Activated T-cell treated with anti-CD3 and anti-CD28 coated beads for 24 hours (primary cell): ENCODE data around the gene LCLAT1.

Experiments used
- DNase-seq: peaks from one replicate; pipeline ENCODE4 v3.0.0-alpha.2; 2020; ENCODE audit warnings: low read depth

LCLAT1 gene

GRCh38 chr2:30516166-30516565, 69.1 kb downstream of the LCLAT1 start:
- DNase-seq: no peak

DNA sequence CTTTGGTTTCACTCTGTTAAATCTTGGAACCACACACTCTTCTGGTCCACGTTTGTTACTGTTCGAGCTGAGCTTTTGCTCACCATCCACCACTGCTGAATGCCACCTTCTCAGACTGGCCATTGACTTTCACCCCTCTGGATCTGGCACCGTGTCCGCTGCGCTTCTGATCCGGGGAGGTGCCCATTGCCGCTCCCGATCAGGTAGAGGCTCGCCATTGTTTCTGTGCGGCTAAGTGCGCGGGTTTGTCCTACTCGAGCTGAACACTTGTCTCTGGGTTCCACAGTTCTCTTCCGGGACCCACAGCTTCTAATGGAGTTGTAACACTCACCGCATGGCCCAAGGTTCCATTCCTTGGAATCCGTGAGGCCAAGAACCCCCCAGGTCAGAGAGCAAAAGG, 72.8 kb downstream of the LCLAT1 start:
- no peak for DNase-seq

GRCh38 chr2:30522421-30522820, 75.4 kb downstream of the LCLAT1 start:
- DNase-seq: no peak

- DNase-seq: no peak
These were observed 80.4 kb downstream of the LCLAT1 start for GRCh38 chr2:30527411-30527810.

DNA sequence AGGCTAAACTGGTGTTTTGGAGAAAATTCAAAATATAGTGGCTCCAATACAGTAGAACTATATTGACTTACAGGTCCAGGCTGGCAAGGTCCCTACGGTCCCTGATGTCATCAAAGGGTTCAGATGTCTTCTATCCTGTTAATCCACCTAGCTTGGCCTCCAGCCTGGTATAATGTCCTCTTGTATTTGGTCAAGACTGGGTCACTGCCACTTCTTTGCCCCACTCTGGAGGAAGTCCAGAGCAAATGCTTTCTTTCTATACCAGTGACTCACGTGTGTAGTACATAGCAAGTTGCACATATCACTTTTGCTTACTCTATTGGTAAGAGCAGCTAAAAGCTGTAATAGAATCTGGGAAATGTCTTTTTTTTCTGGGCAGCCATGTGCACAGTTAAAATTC, 80.8 kb downstream of the LCLAT1 start:
- no peak for DNase-seq

DNA sequence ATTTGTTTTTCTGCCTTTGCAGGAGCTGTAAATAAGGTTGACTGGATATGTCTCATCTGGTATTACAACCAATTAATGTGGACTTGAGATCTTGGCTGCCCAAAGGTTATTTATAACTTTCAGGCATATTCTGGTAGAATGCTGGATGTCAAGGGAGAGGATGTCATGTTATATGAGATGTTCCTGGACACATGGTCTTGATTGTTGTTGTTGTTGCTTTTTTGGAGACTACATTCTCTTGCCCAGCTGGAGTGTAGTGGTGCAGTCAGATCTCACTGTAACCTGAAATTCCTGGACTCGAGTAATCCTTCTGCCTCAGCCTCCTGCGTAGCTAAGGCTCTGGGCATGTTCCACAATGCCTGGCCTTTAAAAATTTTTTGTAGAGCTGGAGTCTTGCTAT, 83.3 kb downstream of the LCLAT1 start:
- DNase-seq: no peak

DNA sequence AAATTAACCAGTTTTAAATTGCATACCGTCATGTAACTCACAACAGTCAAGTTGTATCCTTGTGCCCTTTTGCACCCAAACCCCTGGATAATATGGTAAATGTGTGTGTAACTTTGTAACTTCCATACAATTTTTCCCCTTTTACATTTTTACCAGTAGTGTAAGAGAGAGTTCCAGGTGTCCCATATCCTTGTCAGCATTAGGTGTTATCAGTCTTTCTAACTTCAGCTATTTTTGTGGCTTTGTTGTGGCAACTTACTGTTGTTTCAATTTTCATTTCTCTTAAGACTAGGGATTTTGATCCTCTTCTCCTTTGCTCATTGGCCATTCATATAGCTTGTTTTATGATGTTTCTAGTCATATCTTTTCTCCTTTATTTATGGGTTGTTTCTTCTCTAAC, 94.6 kb downstream of the LCLAT1 start:
- DNase-seq: no peak

DNA sequence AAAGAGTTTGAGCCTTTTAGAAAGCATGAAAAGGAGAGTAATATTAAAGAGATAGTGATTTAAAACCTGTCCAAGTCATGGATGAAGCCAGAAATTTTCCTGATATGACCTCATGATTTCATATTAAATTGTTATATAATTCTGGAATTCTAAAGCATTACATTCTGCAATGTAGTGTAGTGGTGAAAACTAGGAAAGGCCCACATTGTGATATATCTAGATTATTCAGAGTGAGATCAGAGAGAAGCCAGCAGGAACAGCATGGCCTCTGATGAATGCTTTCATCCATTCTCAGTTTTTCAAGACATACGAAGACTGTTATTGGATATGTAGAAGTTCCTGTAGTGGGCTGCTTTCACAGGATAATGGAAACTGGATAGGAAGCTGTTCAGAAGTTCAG, 98.8 kb downstream of the LCLAT1 start:
- DNase-seq: no peak

- no peak for DNase-seq
These were observed 101.3 kb downstream of the LCLAT1 start for GRCh38 chr2:30548386-30548785.

DNA sequence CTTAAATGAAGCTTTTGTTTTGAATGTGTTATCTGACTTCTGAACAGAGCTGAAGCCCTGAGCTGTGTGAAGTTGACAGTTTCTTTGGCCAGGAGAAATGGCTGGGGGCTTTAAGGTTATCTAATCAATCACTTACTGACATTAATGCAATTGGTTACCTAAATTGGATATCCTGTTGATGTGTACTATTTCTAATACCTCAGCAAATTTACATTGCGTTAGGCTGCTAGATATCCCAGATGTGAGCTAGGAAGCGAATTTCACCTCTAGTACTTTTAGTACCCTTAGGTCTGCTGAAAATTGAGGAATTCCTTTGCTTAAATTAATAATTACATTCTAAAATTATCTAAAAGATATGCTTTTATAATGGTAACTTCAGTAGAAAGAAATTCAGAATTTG, 102.0 kb downstream of the LCLAT1 start:
- DNase-seq: no peak

GRCh38 chr2:30559544-30560275, 112.7 kb downstream of the LCLAT1 start:
- no peak for DNase-seq

DNA sequence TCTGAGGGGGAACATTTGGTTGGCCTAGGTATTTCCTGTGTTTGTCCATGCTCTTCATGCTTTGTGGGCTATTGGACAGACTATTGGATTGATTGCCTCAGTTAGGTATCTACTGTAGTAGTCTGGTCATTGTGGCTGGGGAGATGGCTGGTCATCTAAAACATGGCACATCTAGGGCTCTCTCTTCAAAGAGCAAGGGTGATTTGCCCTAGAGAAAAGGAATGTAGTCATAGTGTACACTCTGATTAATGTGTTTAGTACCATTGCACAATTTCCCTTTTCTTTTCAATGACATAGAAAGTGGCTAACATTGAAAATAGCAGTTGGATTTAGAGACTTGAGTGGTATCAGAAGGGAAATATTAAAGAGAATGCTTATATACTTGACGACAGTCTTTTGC, 114.3 kb downstream of the LCLAT1 start:
- DNase-seq: no peak

- no peak for DNase-seq
These were observed 118.9 kb downstream of the LCLAT1 start for GRCh38 chr2:30565851-30566358.

- DNase-seq: no peak
These were observed 119.6 kb downstream of the LCLAT1 start for GRCh38 chr2:30566631-30567030.

- no peak for DNase-seq
These were observed 120.3 kb downstream of the LCLAT1 start for GRCh38 chr2:30567317-30567716.

- no peak for DNase-seq
These were observed 122.9 kb downstream of the LCLAT1 start for GRCh38 chr2:30569946-30570345.

GRCh38 chr2:30577151-30577550, 130.1 kb downstream of the LCLAT1 start:
- DNase-seq: no peak

- no peak for DNase-seq
These were observed 133.3 kb downstream of the LCLAT1 start for GRCh38 chr2:30580391-30580790.

DNA sequence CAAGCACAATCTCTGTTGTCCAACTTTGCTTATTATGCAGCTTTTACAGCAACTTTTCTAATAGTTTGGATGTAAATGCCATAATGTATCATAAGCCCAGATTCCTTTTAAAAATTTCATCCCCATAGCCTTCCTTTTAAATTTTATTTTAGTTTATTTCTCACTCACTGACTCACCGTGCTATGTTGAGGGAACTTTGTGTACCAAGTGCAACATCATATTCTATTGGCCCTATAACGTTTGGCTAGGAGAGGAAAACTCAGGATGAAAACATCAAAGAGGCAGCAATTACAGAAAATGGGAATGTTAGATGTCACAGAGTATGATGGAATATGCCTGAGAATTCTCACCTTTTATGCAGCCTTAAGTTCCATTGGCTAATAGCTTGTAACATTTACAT, 135.5 kb downstream of the LCLAT1 start:
- DNase-seq: no peak

DNA sequence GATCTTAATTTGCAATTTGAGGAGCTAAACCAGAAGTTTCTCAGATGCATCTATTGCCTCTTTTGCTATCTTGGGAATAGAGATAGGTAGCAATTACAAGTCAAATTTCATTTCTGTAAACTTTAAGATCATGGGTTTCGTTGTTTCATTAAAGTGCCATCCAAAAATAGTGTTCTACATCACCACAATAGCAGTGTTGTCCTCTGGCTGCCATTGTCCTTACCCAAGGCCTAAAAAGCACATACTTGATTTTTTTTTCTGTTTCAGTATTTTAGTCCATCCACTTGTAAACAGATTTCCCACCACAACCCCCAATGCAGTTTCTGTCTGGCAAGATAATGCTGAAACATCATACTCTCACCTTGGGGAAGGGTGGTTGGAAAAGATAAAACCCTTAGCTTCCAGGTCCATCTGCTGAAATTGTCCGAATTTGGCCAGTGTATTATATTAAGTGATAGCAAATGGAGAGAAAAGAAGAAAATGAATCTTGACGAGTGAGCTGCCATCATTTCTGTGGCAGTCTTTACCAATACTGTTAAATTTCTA, 136.2 kb downstream of the LCLAT1 start:
- DNase-seq: no peak

DNA sequence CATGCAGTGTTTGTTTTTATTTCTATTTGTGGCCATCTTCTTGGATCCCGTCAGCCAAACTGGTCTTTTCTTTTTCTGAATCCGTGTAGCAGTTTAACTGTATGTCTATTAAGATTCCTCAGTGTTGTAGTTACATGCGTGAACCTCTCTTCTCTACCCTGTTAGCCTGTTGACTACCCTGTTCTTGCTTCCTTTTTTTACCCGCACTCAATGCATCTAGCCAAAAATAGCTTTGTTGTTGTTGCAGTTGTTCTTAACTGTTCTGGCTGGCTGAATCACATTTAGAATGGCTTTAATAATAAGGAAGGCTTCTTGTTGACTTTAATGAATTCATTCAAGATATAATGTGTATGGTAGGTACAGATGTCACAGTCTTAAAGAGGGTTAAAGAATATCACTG, 137.1 kb downstream of the LCLAT1 start:
- DNase-seq: no peak

GRCh38 chr2:30588994-30589393, 141.9 kb downstream of the LCLAT1 start:
- DNase-seq: no peak

GRCh38 chr2:30590407-30590806, 143.4 kb downstream of the LCLAT1 start:
- no peak for DNase-seq

- no peak for DNase-seq
These were observed 144.1 kb downstream of the LCLAT1 start for GRCh38 chr2:30591186-30591585.
